SW 1271 (cell line): Measurements from ENCODE around the gene POGK.
A peak's percentile ranks its signal among the peaks of the same experiment; 100 is the strongest.
"Not testable (repeated sequence)": the region's sequence is repeated elsewhere in the genome, so short reads cannot be mapped to it uniquely, and the experiment has no call there.

ENCODE experiments used
- DNase-seq, 2 experiments: peaks; one replicate each; lab custom pipeline; 2025; lab: John Stamatoyannopoulos, UW

Gene POGK, protein sequence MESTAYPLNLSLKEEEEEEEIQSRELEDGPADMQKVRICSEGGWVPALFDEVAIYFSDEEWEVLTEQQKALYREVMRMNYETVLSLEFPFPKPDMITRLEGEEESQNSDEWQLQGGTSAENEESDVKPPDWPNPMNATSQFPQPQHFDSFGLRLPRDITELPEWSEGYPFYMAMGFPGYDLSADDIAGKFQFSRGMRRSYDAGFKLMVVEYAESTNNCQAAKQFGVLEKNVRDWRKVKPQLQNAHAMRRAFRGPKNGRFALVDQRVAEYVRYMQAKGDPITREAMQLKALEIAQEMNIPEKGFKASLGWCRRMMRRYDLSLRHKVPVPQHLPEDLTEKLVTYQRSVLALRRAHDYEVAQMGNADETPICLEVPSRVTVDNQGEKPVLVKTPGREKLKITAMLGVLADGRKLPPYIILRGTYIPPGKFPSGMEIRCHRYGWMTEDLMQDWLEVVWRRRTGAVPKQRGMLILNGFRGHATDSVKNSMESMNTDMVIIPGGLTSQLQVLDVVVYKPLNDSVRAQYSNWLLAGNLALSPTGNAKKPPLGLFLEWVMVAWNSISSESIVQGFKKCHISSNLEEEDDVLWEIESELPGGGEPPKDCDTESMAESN

DNA sequence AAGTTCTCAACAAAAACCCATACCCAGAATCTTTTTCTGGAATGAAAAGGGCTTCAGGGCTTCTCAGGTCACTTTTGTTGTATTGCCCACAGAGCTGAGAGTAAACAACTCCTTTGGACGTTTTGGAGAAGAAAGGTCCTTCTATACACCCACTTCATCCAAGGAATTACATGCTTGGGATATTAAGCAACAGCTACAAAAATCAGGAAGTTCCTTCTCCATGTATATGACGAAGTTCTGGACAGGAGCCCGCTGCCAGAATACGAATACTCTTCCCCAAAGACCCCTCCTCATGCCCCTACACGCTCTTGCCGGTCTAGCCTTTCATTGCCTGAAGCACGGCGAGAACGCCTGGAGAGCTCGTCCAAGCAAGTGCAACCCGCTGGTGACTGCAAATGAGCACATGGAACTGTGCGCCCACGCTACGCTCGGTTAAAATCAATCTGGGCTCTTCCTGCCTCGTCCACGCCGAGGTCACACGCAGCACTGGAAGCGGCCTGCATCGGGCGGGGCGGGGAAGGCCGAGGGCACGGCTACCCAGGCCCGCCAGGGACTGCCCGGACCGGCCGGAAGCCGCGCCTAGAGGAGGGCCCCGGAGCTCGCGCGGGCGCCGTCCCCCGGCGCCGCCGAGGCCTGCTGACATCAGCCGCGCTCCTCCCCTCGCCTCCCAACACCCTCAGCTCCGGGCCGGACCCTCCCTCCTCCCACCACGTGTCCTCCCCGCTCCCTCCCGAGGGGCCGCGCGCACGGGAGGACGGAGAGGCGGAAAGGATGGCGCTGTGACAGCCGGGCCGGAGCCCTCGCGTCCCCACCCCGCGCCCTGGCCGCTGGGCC is at the start of gene POGK:
TSS of gene POGK (plus strand) at position 710 of the 834 bp plus-strand sequence. CDS start 1,482 bp downstream, outside the sequence.
- peak; percentile 55 to 77 for DNase-seq

DNA sequence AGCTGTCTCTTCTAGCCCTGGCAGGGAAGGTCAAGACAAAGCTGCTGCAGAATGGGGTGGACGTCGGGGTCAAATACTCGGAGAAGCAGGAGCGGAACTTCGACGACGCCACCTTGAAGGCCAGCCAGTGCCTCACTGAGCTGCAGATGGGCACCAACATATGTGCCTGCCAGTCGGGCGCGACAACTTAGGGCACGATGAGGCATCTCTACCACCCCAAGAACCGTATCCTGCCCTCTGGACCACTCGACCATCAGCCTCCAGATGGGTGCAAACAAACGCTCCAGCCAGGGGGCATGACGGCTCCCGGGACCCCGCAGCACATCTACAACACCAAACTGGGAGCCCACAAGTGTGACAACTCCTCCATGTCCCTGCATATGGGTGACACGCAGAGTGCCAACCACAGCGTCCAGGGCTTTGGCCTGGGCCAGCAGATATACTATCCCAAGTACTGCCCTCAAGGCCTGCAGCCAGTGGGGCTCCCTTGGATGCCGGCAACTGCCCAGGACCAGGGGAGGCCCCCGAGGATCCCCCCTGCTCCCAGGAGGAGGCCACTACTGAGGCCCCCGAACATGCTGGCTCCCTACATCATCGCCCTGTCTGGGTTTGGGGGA is 42.5 kb upstream of the POGK start:
- no peak for DNase-seq

DNA sequence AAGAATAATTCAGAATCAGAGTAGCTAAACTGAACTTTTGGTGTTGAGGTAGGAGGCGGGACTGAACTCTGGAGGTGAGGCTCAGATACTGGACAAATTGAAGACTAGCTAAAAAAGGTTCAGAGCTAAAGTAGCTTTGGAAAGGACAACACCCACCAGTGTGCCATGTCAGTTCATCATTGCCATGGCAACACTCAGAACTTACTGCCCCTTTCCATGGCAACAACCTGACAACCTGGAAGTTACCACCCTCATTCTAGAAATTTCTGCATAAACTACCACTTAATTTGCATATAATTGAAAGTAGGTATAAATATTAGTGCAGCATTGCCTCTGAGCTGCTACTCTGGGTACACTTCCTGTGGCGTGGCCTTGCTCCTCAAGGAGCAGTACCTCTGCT is 30.3 kb upstream of the POGK start:
- no peak for DNase-seq

DNA sequence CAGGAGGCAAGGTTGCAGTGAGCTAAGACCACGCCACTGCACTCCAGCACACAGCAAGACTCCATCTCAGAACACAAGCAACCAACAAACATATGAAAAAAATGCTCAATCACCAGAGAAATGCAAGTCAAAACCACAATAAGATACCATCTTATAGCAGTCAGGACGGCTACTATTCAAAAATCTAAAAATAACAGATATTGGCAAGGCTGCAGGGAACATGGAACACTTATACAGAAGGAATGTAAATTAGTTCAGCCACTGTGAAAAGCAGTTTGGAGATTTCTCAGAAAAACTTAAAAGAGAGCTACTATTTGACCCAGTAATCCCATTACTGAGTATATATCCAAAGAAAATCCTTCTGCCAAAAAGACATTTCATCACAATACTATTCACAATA is 27.6 kb upstream of the POGK start:
- DNase-seq: no peak

DNA sequence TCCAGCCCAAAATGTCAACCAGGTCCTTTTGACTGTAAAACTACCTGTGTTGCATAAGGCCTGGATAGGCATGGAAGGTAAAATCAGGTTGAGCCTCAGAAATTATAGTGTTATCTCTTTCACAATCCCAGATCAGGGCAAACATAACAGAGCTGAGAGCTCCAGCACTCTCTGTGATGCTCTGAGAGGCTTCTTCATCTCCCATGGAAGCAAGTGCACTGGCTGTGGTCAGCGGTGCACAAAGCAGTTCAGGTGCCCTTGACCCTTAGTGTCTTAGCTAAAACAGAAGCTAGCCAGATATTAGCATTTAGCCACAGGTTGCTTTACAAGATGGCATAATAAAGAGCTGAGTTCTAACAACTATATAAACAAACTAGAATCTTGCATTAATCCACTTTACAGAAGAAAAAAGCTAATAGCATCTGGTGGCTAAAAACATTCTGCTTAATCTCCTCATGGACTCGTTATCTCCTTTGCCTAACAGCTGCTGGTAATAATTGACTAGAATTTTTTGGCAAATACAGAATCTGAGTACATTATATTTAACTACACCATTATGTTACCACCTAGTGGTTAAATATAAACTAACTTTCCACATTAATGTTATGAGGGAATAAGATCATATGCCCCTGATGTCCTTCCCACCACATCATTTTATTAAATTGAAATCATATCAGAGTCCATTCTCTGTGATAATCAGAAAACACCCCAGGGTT is 25.6 kb upstream of the POGK start:
- no peak for DNase-seq

DNA sequence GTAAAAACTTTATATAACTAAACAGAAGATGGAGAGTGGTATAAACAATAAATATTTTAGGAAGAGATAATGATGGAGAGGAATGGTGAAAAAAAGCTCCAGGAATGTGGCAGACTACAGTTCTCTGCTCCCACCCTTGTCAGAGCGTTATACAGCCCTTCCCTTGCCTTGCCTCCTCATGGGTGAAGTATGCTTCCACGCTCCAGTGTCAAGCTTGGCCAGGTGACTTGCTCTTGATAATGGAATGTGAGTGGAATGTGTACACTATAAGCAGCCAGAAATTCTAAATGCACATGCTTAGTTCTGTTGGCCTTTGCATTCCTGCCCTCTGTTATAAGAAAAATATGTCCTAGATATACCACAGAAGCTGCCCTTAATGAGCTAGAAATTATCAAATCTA is 24.7 kb upstream of the POGK start:
- DNase-seq: no peak

DNA sequence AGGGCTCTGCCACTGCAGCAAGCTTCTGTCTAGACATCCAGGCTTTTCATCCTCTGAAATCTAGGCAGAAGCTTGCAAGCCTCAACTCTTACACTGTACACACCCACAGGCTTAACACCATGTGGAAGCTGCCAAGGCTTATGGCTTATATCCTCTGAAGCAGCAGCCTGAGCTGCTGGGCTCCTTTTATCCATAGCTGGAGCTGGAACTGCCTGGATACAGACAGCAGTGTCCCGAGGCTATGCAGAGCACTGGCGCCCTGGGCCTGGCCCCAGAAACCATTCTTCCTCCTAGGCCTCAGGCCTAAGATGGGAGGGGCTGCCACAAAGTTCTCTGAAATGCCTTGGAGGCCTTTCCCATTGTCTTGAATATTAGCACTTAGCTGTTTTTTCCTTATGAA is 19.3 kb upstream of the POGK start:
- no peak for DNase-seq

DNA sequence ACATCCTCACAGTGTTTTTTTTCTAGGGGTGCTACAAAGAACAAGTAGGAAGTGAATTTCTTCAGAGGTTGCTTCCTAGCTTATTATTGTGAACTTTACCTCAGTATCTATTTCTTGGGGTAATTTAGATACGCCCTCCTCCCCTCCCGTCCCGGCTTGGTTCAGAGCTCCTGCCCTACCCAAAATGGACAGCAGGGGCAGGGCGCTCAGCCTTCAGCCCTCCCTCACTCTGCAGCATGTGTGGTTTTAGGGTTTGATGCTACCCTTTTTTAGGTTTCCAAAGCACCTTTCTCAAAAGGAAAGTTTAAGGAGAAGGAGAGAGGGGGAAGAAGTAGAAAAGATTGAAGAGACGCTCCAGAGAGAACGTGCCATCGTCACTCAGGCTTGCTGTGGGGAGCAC is 16.9 kb upstream of the POGK start:
- DNase-seq: no peak

DNA sequence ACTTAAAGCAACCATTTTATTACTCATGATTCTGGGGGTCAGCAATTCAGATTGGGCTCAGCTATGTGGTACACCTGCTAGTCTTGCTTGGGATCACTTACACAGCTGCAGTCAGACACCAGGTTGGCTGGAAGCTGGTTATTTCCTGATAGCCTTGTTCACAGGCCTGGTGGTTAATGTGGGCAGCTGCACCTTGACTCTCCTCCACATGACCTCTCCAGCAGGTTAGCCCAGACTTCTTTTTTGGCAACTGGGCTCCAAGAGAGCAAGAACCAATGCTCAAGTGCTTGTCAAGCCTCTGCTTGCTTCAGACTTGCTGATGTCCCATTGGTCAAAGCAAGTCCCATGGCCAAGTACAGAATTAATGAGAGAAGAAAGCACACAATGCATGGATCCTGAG is 11.8 kb upstream of the POGK start:
- DNase-seq: no peak

DNA sequence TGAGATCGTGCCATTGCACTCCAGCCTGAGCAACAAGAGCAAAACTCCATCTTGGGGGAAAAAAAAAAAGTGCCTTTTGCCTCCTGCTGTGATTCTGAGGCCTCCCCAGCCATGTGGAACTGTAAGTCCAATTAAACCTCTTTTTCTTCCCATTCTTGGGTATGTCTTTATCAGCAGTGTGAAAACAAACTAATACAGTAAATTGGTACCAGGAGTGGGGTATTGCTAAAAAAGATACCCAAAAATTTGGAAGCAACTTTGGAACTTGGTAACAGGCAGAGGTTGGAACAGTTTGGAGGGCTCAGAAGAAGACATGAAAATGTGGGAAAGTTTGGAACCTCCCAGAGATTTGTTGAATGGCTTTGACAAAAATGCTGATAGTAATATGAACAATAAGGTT is 9.5 kb upstream of the POGK start:
- DNase-seq: not testable (repeated sequence)

DNA sequence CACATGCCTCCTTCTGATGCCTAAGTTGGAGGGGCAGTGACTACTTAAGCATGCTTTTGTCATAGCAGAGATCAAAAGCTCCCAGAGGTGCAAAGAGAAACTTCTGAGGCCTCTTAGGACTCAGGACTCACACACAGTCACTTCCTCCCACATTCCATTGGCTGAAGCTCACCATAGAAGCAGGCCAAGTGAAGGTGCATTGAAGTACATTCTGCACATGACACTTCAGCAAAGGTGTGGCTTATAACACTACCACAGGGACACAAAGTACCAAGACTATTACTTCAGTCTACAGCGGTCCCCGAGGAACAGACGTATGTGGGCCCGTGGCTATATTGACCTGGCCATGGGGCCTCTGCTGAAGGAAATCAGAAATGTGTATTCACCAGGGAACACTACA is 2.5 kb upstream of the POGK start:
- no peak for DNase-seq

DNA sequence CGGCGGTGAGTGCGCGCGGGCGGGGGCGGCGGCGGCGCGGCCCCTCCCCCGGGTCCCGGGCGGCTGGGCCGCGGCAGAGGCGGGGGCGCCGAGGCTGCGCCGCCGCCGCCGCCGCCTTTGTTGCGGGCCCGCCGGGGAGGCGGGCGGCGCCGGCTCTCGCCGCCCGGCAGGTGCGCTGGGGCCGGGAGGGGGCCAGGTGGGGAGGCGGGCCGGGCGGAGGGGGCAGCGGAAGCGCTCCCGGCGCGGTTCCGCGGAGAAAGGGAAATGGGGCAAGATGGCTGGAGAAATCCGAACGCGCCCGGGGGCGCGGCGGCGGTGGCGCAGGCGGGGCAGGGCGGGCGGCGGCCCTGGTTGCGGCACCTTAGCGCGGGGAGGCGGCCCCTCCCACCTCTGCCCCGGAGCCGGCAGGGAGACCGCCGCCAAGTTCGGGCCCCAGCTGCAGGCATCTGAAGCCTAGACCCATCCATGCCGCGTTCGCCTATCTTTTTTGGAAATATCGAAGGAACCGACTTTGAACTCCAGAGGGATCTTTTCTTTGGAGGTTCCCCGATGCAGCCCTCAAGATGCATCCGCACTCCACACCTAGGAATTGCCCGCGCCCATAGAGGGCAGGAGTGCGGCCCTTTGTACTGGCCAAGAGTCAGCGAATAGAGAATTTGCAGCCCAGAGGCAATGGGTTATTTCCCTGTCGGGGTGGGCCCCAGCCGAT is 479 bp downstream of the POGK start:
- peak in 1 of 2 experiments; percentile 2 for DNase-seq

DNA sequence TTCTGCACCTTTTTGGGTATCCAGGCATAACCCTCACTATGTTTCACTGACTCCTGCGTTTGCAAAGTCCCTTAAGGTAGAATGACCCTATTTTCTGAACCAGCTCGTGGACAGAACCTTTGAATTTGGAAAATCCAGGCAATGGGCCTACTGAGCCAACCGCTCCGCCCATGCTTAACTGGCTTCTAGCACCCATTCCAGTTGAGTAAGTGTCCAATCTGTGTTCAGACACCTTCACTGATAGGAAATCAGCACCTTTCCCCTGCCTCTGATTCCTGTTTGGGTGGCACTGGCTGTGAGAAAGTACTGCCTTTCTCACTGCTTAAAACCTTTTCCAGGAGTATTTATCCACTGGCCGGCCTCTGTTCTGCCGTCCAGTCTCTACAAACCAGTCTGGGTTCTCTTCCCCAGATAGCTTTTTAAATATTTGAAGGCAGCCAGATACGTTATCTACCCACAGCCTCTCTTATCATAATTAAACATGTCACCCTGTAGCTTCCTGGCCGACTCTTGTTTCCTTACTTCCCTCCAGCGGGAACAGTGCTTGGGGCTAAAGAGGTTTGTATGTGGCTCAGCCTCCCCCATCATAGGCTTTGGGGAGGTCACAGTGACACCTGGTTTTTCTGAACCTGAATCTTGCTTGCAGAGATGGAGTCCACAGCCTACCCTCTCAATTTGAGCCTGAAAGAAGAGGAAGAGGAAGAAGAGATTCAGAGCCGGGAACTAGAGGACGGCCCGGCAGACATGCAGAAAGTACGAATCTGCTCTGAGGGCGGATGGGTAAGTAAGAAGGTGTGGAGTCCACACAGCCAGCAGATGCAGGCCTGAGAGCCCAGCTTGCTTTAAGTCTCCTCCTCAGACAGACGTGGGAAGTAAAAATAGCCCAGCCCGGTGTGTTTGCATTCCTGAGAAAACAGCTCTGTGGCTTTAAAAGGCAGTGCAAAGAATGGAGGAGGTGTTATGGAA is 1.3 kb downstream of the POGK start:
- no peak for DNase-seq

DNA sequence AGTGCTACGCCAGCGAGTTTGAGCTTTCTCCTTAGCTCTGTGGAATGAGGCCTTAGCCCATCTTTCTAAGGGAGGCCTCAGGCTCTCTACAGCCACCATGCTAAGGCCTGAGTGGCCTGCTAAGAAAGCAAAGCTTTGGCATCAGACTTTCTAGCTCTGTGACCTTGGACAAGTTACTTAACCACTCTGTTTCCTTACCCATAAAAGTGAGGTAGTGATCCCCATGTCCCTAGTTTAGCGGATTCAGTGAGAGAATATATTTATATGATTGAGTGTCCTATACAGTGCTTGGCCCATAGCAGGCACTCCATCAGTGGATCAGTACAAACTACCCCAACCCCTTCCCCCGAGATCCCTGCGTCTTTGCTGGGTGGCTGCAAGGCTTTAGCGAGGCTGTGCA is 4.0 kb downstream of the POGK start:
- DNase-seq: no peak

DNA sequence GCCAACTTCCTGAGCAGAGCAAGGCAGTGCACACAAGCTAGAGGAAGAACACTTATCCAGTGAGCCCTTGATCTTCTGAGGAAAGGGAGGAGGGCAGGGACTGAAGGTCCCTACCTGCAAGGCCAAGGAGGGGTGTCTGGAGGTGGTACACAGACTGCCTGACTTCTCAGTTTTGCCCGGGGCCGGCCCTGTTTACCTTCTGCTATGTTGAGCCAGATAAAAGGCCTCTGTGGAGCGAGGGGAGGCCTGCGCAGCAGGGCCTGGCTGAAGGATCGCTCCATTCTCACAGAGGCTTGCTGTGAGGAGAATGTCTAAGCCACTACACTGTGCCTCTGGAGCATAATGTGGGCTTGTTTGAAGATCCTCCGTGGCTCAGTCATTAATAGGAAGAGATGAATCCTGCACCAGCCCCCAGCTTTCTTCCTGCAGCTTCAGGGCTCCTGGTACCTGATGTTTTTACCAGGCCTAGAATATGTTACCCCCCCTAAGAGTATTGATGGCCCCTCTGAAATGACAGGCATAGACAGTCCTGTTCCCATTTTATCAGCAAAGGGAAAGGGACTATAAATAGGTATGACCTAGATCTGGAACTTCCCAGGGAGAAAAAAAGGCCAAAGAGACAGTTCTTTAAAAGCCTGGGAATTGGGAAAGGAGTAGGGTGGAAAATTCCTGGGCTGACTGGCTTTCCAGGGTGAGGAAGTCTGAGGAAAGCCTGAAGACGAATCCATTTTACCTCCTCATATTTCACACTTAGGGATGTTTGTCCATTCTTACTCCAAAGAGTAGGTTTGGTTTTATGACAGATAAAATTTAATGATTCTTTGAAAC is 4.7 kb downstream of the POGK start:
- no peak for DNase-seq

DNA sequence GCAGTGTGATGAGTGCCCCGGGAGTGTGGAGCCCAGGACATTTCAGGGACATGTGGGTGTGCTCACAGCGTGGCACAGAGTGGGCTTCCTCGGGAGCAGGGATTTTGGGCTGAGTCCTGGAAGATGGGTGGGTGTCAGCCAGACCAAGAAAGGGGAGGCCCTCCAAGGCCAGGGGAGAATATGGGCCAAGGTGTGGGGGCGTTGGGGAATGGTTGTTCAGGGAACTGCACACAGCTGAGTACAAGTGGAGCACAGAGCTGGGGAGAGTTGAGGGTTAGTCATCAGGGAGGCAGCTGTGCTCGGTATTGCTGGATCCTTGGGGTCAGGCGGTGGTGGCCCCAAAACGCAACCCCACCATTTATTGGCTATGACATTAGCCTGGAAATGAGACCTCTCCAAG is 5.5 kb downstream of the POGK start:
- DNase-seq: no peak

DNA sequence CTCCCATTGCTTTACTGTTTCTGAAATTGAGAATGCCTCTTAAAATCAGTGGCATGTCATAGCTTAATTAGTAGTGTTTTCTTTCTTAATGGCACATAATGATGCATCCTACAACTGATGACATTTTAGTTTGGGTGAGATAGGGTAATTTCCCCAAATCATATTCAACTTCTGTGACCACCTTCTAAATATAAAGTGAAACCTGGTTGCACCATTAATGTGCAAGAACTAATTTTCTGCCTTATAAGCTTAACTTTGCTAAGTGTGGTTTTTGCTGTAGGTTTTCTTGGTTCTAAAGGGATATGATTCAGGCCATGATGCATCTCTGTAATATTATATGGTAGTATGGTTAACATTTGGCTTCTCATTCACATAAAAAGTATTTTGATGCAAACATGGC is 8.9 kb downstream of the POGK start:
- no peak for DNase-seq

DNA sequence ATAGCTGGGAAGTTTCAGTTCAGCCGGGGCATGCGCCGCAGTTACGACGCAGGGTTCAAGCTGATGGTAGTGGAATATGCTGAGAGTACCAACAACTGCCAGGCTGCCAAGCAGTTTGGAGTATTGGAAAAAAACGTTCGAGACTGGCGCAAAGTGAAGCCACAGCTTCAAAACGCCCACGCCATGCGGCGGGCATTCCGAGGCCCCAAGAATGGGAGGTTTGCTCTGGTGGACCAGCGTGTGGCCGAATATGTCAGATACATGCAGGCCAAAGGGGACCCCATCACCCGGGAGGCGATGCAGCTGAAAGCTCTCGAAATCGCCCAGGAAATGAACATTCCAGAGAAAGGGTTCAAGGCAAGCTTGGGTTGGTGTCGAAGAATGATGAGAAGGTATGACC is 9.9 kb downstream of the POGK start:
- no peak for DNase-seq

DNA sequence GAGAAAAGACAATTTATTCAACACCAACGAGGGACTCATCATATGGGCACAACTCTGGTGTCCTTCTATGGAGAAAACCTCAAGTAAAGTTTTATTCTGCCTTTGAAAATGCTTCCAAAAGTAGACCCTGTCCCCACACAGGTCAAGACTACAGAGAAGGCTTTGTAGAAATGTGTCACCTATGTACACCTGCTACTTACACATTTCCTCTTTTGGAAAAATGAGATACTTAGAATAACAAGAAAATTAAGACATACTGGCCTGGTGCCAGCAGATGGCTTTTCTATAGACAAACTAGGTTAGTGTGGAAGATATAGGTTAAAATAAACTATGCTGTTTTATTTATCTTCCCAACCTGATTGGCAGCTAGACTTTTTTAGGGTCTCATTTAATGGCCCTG is 13.6 kb downstream of the POGK start:
- DNase-seq: no peak
